HTR-8/SVneo (cell line): Measurements from ENCODE around the gene SCAND1.
A peak's percentile ranks its signal among the peaks of the same experiment; 100 is the strongest.
"Not testable (repeated sequence)": the region's sequence is repeated elsewhere in the genome, so short reads cannot be mapped to it uniquely, and the experiment has no call there.

Source experiments
- DNase-seq: peaks from one replicate; pipeline ENCODE4 v3.0.0; 2011; ENCODE audit warnings: low spot score, mixed read lengths; ENCODE audit not compliant: insufficient read length
- FAIRE-seq: peaks from 2 replicates; lab custom pipeline; 2011; peaks lifted over from hg19 to GRCh38; lab: Jason Lieb, UNC

The SCAND1 gene

GRCh38 chr20:35967979-35968640 lies 13.8 kb upstream of the SCAND1 start, which contains the start of gene CNBD2:
TSS of gene CNBD2 (plus strand) at chr20:35968590. CDS start at chr20:35968763, 173 bp downstream.
- no peak for FAIRE-seq

GRCh38 chr20:35963878-35964277 lies 9.6 kb upstream of the SCAND1 start:
- DNase-seq (no peak), FAIRE-seq (no peak)

More at GRCh38 chr20:35967979-35968640, 13.8 kb upstream of the SCAND1 start, which contains the start of gene CNBD2:
- DNase-seq = no peak

- FAIRE-seq, DNase-seq: not testable (repeated sequence)
These were observed 5.0 kb upstream of the SCAND1 start for GRCh38 chr20:35959291-35959690.

- DNase-seq = no peak
- no peak for FAIRE-seq
These were observed 2.3 kb upstream of the SCAND1 start for GRCh38 chr20:35956616-35957015.

- DNase-seq (no peak), FAIRE-seq (no peak)
These were observed 577 bp upstream of the SCAND1 start for GRCh38 chr20:35954907-35955251.

GRCh38 chr20:35953387-35954199 lies 709 bp downstream of the SCAND1 start:
- peak; percentile 24 for DNase-seq
- no peak for FAIRE-seq

- FAIRE-seq = no peak
- no peak for DNase-seq
These were observed 1.6 kb downstream of the SCAND1 start for GRCh38 chr20:35952480-35953386.

- not testable (repeated sequence) for DNase-seq, FAIRE-seq
These were observed 2.2 kb downstream of the SCAND1 start for GRCh38 chr20:35952080-35952479.

GRCh38 chr20:35950093-35950492 lies 4.2 kb downstream of the SCAND1 start:
- no peak for DNase-seq
- no peak for FAIRE-seq

GRCh38 chr20:35947907-35948306 lies 6.4 kb downstream of the SCAND1 start:
- no peak for DNase-seq
- FAIRE-seq = no peak

GRCh38 chr20:35947489-35947888 lies 6.8 kb downstream of the SCAND1 start:
- DNase-seq (peak; percentile 44), FAIRE-seq (peak; percentile 55)

GRCh38 chr20:35942243-35942642 lies 12.1 kb downstream of the SCAND1 start:
- FAIRE-seq (no peak), DNase-seq (no peak)

GRCh38 chr20:35941620-35942019 lies 12.7 kb downstream of the SCAND1 start:
- DNase-seq (no peak), FAIRE-seq (no peak)

- no peak for DNase-seq
- no peak for FAIRE-seq
These were observed 15.0 kb downstream of the SCAND1 start for GRCh38 chr20:35939264-35939663.

GRCh38 chr20:35934050-35934449 lies 20.3 kb downstream of the SCAND1 start:
- no peak for FAIRE-seq

GRCh38 chr20:35929301-35929700 lies 25.0 kb downstream of the SCAND1 start:
- DNase-seq (no peak), FAIRE-seq (no peak)

More at GRCh38 chr20:35934050-35934449, 20.3 kb downstream of the SCAND1 start:
- no peak for DNase-seq

- FAIRE-seq (no peak), DNase-seq (no peak)
These were observed 33.8 kb downstream of the SCAND1 start for GRCh38 chr20:35920523-35920922.

- DNase-seq (no peak), FAIRE-seq (no peak)
These were observed 36.3 kb downstream of the SCAND1 start for GRCh38 chr20:35918021-35918420.

GRCh38 chr20:35917077-35917476 lies 37.2 kb downstream of the SCAND1 start:
- no peak for FAIRE-seq

GRCh38 chr20:35912881-35913280 lies 41.4 kb downstream of the SCAND1 start:
- DNase-seq (no peak), FAIRE-seq (no peak)

More at GRCh38 chr20:35917077-35917476, 37.2 kb downstream of the SCAND1 start:
- DNase-seq = no peak
